Measurements from ENCODE around the gene TRPV5. TPM values are rescaled to one million over a fixed set of nuclear protein-coding genes. Genes with fewer than 3 reads are reported as not detected.

Gene TRPV5
- total RNA-seq, 1 experiment from 2014 or later: not detected

DNA sequence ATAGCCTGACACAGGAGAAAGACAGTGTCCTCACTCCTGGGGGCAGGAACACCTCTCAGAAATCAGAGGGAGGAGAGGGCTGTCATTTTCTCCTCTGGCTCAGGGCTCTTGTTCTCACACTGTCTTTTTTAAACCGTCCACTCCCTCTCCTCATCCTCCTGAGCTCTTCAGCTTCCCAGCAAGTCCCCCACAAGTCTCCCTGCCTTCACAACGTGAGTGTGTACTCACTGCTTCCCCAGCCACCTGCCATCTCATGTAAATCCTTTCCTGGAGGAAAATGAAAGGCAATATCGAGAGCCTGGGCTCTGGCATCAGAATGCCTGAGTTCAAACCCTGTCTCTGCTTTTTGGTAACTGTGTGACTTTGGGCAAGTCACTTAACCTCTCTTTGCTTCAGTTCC lies 11.5 kb upstream of the TRPV5 start:
- no peak for DNase-seq (ENCODE audit: low read depth, low spot score)
- in situ Hi-C loops (cut with HindIII; ENCODE audit: low pct_unique_long_range_greater_than_20kb, low sequenced_read_pairs): no loop called here

DNA sequence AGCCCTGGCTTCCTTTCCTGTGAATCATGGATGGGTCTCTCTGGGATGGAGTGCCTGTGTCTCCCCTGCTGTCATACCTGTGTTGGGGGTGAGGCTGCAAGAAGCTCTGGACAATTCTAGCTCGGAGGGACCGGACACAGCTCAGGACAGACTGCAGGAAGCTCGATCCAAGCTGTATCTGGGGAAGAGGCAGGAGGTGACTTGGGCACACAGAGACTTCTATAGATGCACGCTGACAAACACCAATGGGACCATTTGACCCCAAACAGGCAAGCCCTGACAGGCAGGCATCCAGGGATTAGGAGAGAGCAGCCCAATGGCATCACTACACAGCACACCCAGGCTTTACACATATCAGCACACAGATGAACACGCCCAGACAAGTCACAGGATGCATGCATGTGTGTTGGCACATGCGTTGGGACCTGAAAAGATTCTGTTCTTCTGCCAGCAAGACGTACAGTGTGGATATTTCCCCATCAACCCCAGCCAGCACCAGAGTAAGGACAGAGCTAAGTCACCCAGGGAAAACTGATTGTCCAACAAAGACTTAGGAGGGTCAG lies 10.2 kb upstream of the TRPV5 start:
- in situ Hi-C loops (cut with HindIII; ENCODE audit: low pct_unique_long_range_greater_than_20kb, low sequenced_read_pairs): no loop called here

DNA sequence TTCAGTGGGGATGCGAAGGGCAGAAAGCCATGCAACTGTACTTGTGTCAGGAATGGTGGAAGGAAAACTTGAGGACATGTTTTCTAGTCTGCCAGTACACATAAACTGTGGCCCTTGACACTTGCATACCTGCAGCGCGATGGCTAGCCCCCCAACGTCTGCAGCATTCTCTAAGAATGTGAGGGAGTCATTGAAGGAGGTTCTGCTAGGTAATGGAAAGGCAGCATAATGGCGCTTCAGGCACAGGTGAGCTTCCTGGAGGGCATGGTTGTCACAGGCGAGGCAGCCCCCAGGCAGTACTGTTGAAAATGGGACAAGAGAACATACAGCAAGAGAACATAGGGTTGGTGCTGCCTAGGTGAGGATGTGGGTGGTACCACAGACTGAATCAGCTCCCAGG lies 9.2 kb upstream of the TRPV5 start:
- in situ Hi-C loops (cut with HindIII; ENCODE audit: low pct_unique_long_range_greater_than_20kb, low sequenced_read_pairs): no loop called here
- no peak for DNase-seq (ENCODE audit: low read depth, low spot score)

More for the DNA sequence above, 10.2 kb upstream of the TRPV5 start:
- DNase-seq (ENCODE audit: low read depth, low spot score): no peak

DNA sequence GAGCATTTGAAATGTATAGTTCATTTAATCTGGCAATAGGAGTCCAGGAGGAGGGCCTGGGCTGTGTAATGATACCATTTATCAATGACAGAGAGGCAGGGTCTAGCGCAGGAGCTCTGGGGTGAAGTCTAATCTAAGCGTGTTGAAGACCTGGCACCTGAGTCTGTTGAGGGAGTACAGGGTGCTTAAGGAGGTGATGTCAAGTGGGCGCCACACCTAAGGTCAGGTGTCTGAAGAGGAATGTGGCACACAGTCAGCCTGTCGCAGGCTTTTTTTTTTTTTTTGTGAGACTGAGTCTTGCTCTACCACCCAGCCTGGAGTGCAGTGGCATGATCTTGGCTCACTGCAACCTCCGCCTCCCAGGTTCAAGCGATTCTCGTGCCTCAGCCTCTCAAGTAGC lies 8.0 kb upstream of the TRPV5 start:
- DNase-seq (ENCODE audit: low read depth, low spot score): no peak
- in situ Hi-C loops (cut with HindIII; ENCODE audit: low pct_unique_long_range_greater_than_20kb, low sequenced_read_pairs): no loop called here

DNA sequence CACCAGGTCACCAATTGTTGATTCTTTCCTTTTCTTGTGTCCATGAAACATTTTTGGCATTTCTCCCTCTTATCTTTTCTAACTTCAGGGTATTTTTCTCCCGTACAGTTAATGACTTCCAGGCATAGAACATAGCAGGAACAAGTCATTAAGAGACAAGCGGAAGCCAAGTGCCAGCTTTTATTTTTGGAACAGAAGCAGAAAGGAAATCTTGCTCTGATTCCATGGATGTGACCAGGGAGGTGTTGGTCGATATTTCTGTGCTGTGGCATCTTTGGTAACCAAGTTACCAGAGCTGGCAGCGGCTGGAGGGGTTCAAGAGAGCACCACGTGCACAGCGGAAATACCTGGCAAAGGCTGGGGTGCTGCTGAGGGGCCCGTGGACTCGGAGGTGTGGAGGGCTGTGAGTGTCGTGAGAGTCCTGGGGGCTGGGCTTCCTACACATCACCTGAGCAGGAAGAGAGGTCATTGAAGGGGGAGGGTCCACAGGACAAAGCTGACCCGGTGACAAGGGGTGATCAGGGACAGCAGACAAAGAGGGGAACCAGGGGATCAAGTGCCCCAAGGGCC lies 7.5 kb upstream of the TRPV5 start:
- in situ Hi-C loops (cut with HindIII; ENCODE audit: low pct_unique_long_range_greater_than_20kb, low sequenced_read_pairs): no loop called here
- no peak for DNase-seq (ENCODE audit: low read depth, low spot score)

DNA sequence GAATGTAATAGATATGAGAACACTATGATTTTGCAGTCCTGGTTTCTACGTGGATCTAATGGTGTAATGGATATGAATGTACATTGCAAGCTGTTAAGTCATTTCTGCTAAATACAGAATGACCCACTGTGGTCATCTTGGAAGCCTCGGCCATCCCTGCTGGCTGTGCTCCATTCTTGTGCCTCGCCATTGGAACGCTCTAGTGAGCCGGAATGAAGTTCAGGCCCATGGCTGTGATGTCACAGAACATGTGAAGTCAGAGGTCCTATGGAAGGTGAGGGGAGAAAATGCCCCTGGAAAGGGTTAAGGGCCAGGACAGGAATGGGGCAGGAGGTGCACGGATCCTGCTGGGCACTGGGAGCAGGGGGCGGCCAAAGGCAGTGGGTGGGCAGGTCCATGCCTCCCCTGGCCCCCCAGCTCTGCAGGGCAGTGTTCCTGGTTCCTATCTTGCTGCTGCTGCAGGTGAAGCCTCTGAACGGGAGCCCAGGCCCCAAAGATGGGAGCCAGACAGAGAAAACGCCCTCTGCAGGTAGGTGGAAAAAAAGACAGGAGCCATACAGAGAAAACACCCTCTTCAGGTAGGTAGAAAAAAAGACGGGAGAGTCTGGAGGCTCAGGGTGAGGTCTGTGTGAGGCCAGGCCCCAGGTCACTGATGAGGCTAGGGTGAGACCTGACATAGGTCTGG lies 5.8 kb upstream of the TRPV5 start, which contains the start of gene LLCFC1:
Gene LLCFC1, plus strand, starts transcription at position 259 of the 685 bp plus-strand sequence. Its CDS starts 138 bp downstream, at position 397.
- in situ Hi-C loops (cut with HindIII; ENCODE audit: low pct_unique_long_range_greater_than_20kb, low sequenced_read_pairs): no loop called here
- peak; percentile 50 for DNase-seq (ENCODE audit: low read depth, low spot score)

DNA sequence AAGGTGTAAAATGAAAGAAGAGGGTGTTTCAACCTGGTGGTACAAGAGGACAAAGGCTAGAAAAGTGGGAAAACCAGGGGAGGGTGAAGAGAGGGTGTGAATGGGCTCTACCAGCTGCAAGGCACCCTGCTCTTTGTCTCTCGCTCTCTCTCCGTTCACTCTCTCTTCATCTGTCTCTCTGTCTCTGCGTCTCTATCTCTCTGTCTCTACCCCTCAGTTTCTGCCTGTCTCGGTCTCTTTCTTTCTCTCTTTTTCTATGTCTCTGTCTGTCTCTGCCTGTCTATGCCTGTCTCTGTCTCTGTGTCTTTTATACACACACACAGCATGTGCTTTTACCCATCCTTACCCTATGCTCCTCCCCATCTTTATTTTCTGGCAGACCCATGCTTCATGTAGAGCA lies 5.1 kb upstream of the TRPV5 start:
- in situ Hi-C loops (cut with HindIII; ENCODE audit: low pct_unique_long_range_greater_than_20kb, low sequenced_read_pairs): no loop called here

DNA sequence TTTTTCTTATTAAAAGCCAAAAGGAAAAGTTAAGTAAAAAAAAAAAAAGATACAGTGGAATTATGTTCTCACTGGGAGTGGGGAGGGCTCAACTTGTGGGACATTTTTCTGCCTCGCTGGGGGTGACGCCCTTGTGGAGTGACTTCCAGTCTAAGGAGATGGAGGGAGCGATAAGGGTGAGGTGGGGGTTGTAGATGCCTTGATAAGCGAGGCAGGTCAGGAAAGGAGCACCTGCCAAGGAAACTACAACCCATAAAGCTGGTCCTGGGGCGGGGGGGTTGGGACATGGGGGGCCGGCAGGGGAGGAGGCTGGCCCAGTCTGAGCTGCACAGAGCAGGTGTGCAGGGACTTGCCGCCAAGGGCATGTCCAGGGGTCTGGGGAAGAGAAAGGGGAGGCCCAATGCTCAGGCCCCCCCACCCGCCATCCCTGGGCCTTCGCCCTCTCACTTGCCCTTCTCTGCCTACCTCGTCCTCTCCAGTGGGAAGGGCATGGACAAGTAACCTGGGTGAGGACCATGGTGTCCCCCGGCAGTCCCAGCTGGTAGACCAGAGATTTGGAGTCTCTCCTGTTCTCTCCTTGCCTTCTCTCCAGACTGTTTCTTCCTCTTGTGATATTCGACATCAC lies 2.5 kb upstream of the TRPV5 start:
- in situ Hi-C loops (cut with HindIII; ENCODE audit: low pct_unique_long_range_greater_than_20kb, low sequenced_read_pairs): no loop called here
- no peak for DNase-seq (ENCODE audit: low read depth, low spot score)

More for the DNA sequence above, 5.1 kb upstream of the TRPV5 start:
- DNase-seq (ENCODE audit: low read depth, low spot score): no peak

DNA sequence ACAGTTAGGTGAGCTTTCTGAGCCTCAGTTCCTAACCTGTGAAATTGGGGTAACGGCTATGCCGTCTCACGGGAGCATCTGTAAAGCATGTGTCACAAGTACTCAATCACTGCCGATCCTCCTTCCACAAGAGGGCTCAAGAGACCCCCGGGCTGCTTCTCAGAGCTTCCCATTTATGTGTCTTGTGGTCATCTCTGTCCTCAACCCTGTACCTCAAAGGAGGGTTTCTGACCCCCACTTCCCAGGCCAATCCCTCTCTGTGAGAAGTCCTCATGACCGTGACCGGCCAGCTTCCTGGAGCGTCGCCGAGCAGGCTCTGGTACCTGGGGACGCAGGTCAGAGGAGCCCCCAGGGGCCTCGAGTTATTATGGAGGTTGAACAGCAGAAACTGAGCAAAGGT lies 510 bp upstream of the TRPV5 start:
- DNase-seq (ENCODE audit: low read depth, low spot score): no peak
- in situ Hi-C loops (cut with HindIII; ENCODE audit: low pct_unique_long_range_greater_than_20kb, low sequenced_read_pairs): no loop called here

DNA sequence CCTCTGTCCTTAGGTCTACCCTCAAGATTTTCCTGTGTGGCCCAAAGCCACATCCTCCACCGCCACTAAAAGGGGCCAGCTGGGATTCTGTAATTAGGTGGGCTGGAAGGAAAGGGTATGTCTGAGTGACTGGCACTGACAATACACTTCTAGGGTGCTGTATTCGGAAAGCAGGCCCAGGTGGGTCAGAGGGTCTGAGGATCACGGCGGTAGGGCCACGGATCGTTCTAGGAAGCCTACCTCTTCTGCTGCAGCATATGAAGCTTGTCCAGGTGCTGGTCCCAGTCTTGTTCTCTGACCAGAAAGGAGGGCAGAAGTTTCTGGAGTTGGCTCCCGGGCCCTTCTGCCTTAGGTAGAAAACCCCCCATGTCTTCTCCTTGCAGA lies 462 bp downstream of the TRPV5 start:
- in situ Hi-C loops (cut with HindIII; ENCODE audit: low pct_unique_long_range_greater_than_20kb, low sequenced_read_pairs): no loop called here
- DNase-seq (ENCODE audit: low read depth, low spot score): no peak

DNA sequence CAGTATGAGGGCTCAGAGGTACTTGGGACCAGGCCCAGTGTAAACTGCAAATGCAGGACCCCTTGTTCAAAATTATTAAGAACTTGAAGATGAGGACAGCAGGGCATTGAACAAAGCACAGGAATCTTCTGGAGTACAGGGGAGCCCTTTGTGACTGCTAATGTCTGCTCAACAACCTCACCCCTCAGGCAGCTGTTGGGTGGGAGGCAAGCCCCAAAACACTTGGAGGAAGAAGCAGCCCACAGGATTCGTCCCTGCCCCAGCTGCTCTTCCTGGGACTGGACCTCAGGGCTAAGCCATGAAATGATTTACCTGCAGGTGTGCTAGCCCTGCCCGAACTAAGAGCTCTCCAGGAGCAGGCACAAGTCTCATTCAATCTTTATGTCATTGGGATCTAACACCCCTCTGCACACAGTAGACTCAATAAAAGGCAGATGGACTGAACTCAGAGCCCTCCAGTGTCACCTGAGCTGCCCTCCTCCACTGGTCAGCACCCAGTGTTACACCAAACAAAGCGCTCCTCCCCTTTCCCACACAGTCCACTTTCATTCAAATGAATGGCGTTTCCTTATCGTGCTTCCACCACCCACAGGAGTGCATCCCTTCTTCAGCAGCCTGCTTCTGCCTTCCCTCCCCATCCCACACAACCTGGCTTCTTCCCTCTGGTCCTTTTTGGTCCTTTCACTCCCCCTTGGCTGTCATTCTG lies 1.0 kb downstream of the TRPV5 start:
- in situ Hi-C loops (cut with HindIII; ENCODE audit: low pct_unique_long_range_greater_than_20kb, low sequenced_read_pairs): no loop called here
- DNase-seq (ENCODE audit: low read depth, low spot score): no peak

DNA sequence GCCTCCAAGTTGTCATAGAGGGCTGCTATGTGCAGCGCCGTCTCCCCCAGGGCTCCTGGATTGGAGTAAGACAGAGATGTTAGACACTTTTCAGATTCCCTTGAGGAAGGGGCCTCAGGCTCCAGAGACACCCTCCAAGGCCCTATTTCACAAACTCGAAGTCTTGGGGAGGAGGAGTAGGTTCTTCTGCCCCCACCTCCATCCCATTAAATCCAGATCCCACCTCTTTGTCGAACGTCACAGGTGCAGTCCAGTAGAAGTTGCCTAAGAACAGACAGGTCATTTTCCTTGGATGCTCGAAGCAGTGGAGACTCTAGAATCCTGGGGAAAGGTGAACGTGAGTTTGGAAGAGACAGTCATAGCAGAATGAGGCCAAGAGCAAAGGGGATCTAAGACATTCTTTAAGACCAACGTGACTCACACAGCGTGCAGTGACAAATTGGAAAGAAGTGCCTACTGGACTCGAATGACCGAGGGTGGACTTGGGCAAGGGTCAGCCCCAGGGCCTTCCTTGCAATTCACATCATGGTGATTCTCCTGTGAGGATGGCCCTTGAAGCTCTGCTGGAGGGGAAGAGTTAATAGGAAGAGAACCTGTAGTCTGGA lies 3.3 kb downstream of the TRPV5 start:
- no peak for DNase-seq (ENCODE audit: low read depth, low spot score)
- in situ Hi-C loops (cut with HindIII; ENCODE audit: low pct_unique_long_range_greater_than_20kb, low sequenced_read_pairs): no loop called here

DNA sequence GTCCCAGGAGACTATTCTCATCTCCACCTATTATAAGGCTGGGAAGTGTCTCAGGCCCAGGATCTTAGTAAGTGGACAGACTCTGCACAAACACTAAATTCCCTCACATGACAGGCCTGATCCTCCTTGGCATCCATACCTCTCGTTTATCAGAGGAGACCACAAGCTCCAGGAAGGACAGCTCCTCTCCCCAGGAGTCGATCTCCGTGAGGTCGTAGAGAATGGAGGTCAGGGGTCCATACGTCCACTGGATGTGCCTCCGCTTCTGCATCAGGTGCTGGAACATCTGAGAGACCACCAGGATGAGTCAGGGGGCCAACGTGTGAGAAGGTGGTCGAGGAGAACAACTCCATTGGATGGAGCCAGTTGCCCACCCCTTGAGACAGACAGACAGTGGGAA lies 5.6 kb downstream of the TRPV5 start:
- in situ Hi-C loops (cut with HindIII; ENCODE audit: low pct_unique_long_range_greater_than_20kb, low sequenced_read_pairs): no loop called here
- DNase-seq (ENCODE audit: low read depth, low spot score): no peak

DNA sequence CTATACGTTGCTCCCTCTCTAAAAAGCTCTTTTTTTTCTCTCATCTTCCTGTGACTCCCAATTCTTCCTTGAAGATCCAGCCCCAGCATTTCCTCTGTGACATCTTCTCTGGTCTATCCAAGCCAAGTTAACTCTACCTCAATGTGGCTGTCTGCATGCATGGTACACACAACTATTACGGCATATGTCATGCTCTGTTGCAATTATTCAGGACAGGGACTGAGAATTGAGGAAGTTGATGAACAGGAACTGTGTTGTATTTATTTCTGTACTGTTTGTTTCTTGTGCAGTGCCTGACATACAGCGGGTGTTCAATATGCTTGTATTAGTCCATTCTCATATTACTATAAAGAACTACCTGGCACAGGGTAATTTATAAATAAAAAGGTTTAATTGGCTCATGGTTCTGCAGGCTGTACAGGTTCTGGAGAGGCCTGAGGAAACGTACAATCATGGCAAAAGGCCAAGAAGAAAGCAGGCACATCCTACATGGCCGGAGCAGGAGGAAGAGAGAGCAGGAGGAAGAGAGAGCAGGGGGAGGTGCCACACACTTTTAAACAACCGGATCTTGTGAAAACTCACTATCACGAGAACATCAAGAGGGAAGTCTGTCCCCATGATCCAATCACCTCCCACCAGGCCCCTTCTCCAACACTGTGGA lies 6.3 kb downstream of the TRPV5 start:
- in situ Hi-C loops (cut with HindIII; ENCODE audit: low pct_unique_long_range_greater_than_20kb, low sequenced_read_pairs): no loop called here
- DNase-seq (ENCODE audit: low read depth, low spot score): no peak

DNA sequence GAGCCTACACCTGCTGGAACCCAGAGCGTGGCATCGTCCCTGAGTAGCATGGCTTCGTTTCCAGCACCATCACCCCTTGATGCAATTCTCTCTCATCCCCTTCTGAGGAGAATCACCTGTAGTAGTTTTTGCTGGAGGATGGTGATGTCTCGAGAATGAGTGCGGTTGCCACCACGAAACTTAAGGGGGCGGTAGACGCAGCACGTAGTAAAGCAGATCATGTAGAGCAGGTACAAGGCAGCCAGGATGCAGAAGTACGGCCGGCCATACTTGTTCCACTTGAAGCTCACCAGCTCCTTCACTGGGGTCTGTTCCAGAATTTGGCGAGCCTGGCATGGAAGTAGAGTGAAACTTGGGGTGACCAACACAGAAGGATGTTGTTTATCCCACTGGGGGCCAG lies 8.1 kb downstream of the TRPV5 start:
- in situ Hi-C loops (cut with HindIII; ENCODE audit: low pct_unique_long_range_greater_than_20kb, low sequenced_read_pairs): no loop called here
- peak; percentile 17 for DNase-seq (ENCODE audit: low read depth, low spot score)

DNA sequence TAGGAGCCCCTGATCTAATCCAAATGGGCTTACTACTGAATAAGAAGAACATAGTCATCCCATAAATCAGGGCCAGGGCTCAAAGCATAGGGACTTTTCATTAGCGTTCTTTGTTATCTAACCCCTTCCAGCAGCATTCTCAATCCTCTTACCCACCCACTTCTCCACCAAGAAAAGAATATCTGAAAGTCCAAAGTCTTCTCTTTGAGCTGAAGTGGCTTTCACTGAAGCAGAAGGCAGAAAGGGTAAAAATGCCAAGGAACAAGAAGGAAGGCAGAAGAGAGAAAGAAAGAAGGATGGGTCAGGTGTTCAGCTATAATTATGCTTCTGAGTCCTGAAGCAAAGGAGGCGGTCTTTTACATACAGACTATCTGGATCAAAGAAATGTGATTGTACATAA lies 10.2 kb downstream of the TRPV5 start:
- in situ Hi-C loops (cut with HindIII; ENCODE audit: low pct_unique_long_range_greater_than_20kb, low sequenced_read_pairs): no loop called here
- no peak for DNase-seq (ENCODE audit: low read depth, low spot score)

DNA sequence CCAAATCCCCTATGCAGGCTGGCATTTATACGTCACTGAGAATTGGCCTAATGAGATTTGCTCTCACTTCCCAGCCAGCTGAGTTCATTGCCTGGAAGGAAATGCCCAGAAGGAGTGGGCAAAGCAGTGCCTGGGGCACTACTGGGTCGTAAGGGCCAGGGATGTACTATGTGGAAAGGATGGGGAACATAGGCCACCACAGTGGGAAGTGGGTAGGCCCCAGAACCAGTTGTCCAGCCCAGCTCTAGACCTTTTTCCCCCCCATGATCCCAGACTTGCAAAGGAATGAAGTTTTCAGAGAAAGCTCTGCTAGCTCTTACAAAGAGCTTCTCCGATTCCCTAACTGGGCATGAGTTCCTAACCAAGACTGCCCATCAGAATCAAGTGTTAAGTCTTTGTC lies 13.9 kb downstream of the TRPV5 start:
- no peak for DNase-seq (ENCODE audit: low read depth, low spot score)
- in situ Hi-C loops (cut with HindIII; ENCODE audit: low pct_unique_long_range_greater_than_20kb, low sequenced_read_pairs): no loop called here

Measured in SK-MEL-5 (cell line).